HG02970 (cell line): Measurements from ENCODE around the gene BCAR3.
"Not testable (repeated sequence)": the region's sequence is repeated elsewhere in the genome, so short reads cannot be mapped to it uniquely, and the experiment has no call there.

ENCODE experiments used
- ATAC-seq: cut with Tn5 transposase; IDR thresholded peaks from one replicate; pipeline ENCODE4 v1.9.1; 2021; ENCODE audit warnings: mild to moderate bottlenecking, moderate library complexity, moderate number of reproducible peaks; ENCODE audit not compliant: unreplicated experiment, low FRiP score

Gene BCAR3

GRCh38 chr1:93671099-93671621 is 10.5 kb downstream of the BCAR3 start:
- no peak for ATAC-seq

GRCh38 chr1:93670141-93670540 is 11.5 kb downstream of the BCAR3 start:
- ATAC-seq = no peak

- no peak for ATAC-seq
Measured at GRCh38 chr1:93669369-93669768, 12.3 kb downstream of the BCAR3 start.

GRCh38 chr1:93668951-93669350 is 12.7 kb downstream of the BCAR3 start:
- ATAC-seq = no peak

GRCh38 chr1:93668121-93668520 is 13.5 kb downstream of the BCAR3 start:
- no peak for ATAC-seq

GRCh38 chr1:93667642-93668041 is 14.0 kb downstream of the BCAR3 start:
- ATAC-seq = no peak

GRCh38 chr1:93666613-93667384 is 14.8 kb downstream of the BCAR3 start:
- no peak for ATAC-seq

- no peak for ATAC-seq
Measured at GRCh38 chr1:93665015-93665414, 16.6 kb downstream of the BCAR3 start.

GRCh38 chr1:93663208-93663614 is 18.4 kb downstream of the BCAR3 start:
- ATAC-seq = no peak

- ATAC-seq = no peak
Measured at GRCh38 chr1:93662481-93663207, 19.0 kb downstream of the BCAR3 start.

- ATAC-seq = no peak
Measured at GRCh38 chr1:93661829-93662474, 19.7 kb downstream of the BCAR3 start.

- not testable (repeated sequence) for ATAC-seq
Measured at GRCh38 chr1:93661341-93661740, 20.3 kb downstream of the BCAR3 start.

GRCh38 chr1:93659822-93660503 is 21.7 kb downstream of the BCAR3 start:
- no peak for ATAC-seq

GRCh38 chr1:93658188-93658587 is 23.4 kb downstream of the BCAR3 start:
- no peak for ATAC-seq

GRCh38 chr1:93656491-93656890 is 25.1 kb downstream of the BCAR3 start:
- no peak for ATAC-seq

GRCh38 chr1:93653656-93654055 is 28.0 kb downstream of the BCAR3 start:
- no peak for ATAC-seq

GRCh38 chr1:93652323-93652949 is 29.2 kb downstream of the BCAR3 start:
- ATAC-seq = no peak

- ATAC-seq = no peak
Measured at GRCh38 chr1:93651695-93652094, 29.9 kb downstream of the BCAR3 start.

- not testable (repeated sequence) for ATAC-seq
Measured at GRCh38 chr1:93650159-93650558, 31.5 kb downstream of the BCAR3 start.

- no peak for ATAC-seq
Measured at GRCh38 chr1:93649231-93649630, 32.4 kb downstream of the BCAR3 start.
